T-cell (primary cell): Measurements from ENCODE around the gene ARHGEF17. TPM values are rescaled to one million over a fixed set of nuclear protein-coding genes. Genes with fewer than 3 reads are reported as not detected.
A peak's percentile ranks its signal among the peaks of the same experiment; 100 is the strongest.
"Not testable (repeated sequence)": the region's sequence is repeated elsewhere in the genome, so short reads cannot be mapped to it uniquely, and the experiment has no call there.

Experiments
- ATAC-seq, 4 experiments: fragments of 200-7000 bp in 3 of 4; fragments of 150-1000 bp in 1 of 4; cut with Tn5 transposase; replicated peaks in 1 of 4; 1 replicate in 3 of 4; 2 replicates in 1 of 4; pipeline ENCODE4 v1.10.0; 2021; ENCODE audit warnings: moderate library complexity in 3 of 4, mild to moderate bottlenecking in 2 of 4, moderate number of reproducible peaks in 1 of 4
- CTCF ChIA-PET, 2 donors: fragments of 300-600 bp; sonication (Branson Sonifier 250); formaldehyde crosslinking; loops; one replicate each; lab custom pipeline; 2022; ENCODE audit warnings: antibody characterized with exemption in 2 of 2; lab: Charles Lee
- POLR2A ChIA-PET, 2 donors: fragments of 300-600 bp; sonication (Branson Sonifier 250); formaldehyde crosslinking; loops; one replicate each; lab custom pipeline; 2022; ENCODE audit warnings: antibody characterized with exemption in 2 of 2; lab: Charles Lee
- DNase-seq, 35 experiments: peaks; one replicate each; pipeline versions ENCODE4 v3.0.0 to v3.0.0-alpha.2; 2013 to 2023
- H3K27ac ChIP-seq: one replicate; pipeline ENCODE4 v1.5.1; 2013; ENCODE audit warnings: low read length
- H3K27me3 ChIP-seq, 2 experiments: replicated peaks in 1 of 2; 1 replicate in 1 of 2; 2 replicates in 1 of 2; pipeline versions ENCODE4 v1.6.1 to v1.7.0; 2013; ENCODE audit warnings: low read length in 1 of 2, mixed read lengths in 1 of 2; ENCODE audit not compliant: control insufficient read depth in 2 of 2, insufficient read depth in 2 of 2; ENCODE audit errors: extremely low read depth in 1 of 2
- H3K36me3 ChIP-seq, 2 donors: 1 replicate in 1 of 2; 2 replicates in 1 of 2; pipeline versions ENCODE4 v1.6.1 to v1.7.0; 2013; ENCODE audit warnings: low read length in 1 of 2; ENCODE audit not compliant: control insufficient read depth in 2 of 2, insufficient read depth in 1 of 2; ENCODE audit errors: extremely low read depth in 1 of 2
- H3K4me1 ChIP-seq, 2 experiments: 1 replicate in 1 of 2; 2 replicates in 1 of 2; pipeline versions ENCODE4 v1.6.1 to v1.7.0; 2013; ENCODE audit warnings: low read length in 2 of 2, mixed read lengths in 1 of 2; ENCODE audit not compliant: insufficient read depth in 2 of 2, control insufficient read depth in 1 of 2; ENCODE audit errors: extremely low read depth in 1 of 2
- H3K4me3 ChIP-seq, 2 donors: 1 replicate in 1 of 2; 2 replicates in 1 of 2; pipeline versions ENCODE4 v1.5.1 to v1.7.0; 2013; ENCODE audit warnings: mild to moderate bottlenecking in 2 of 2, low read length in 1 of 2, moderate library complexity in 1 of 2; ENCODE audit not compliant: control insufficient read depth in 1 of 2; ENCODE audit errors: extremely low read depth in 1 of 2
- H3K9me3 ChIP-seq: 2 replicates; pipeline ENCODE4 v1.7.0; 2013
- H3K27ac Mint-ChIP-seq, 2 donors: one replicate each; pipeline ENCODE4 v1.8.0; 2020 to 2021; ENCODE audit warnings: mild to moderate bottlenecking in 2 of 2, mixed read lengths in 2 of 2
- H3K27me3 Mint-ChIP-seq, 2 donors: one replicate each; pipeline ENCODE4 v1.8.0; 2021 to 2022; ENCODE audit warnings: mixed read lengths in 2 of 2
- H3K36me3 Mint-ChIP-seq: one replicate; pipeline ENCODE4 v1.8.0; 2021; ENCODE audit warnings: mixed read lengths
- H3K4me1 Mint-ChIP-seq, 3 donors: one replicate each; pipeline ENCODE4 v1.8.0; 2020 to 2022; ENCODE audit warnings: mixed read lengths in 3 of 3, mild to moderate bottlenecking in 1 of 3
- H3K4me3 Mint-ChIP-seq, 3 donors: one replicate each; pipeline ENCODE4 v1.8.0; 2020 to 2022; ENCODE audit warnings: mild to moderate bottlenecking in 3 of 3, mixed read lengths in 3 of 3, moderate library complexity in 3 of 3
- H3K9me3 Mint-ChIP-seq, 3 donors: one replicate each; pipeline ENCODE4 v1.8.0; 2020 to 2022; ENCODE audit warnings: mixed read lengths in 3 of 3
- WGBS: methylation state at CpG from one replicate; pipeline ENCODE4 v1.1.5; 2013; ENCODE audit warnings: missing lambda C conversion rate; ENCODE audit not compliant: insufficient coverage; 5-methylcytosine and 5-hydroxymethylcytosine counted together
- total RNA-seq, 35 experiments: library from RNA in 6 of 35; stranded (reverse) in 6 of 35; fragments of 120-200 nt in 1 of 35; gene quantifications; one replicate each; pipeline versions ENCODE4 v1.2.1 to v1.2.4 and lab custom pipeline; 2013 to 2026

The ARHGEF17 gene
- total RNA-seq, 5 donors from 2014 or later (not counting 1 experiment from before 2014, with no cell fraction given) = 0.23 to 1.0 (median 0.49) TPM

GRCh38 chr11:73269459-73270015 lies 38.5 kb upstream of the ARHGEF17 start:
- CTCF ChIA-PET = no interaction called here

GRCh38 chr11:73270016-73270854 lies 37.8 kb upstream of the ARHGEF17 start:
- no peaks in the 10 kb centered on the region for H3K36me3 ChIP-seq
- H3K27me3 ChIP-seq = peaks cover 0 to 47% of the 10 kb centered on the region in 2 experiments
- Mint-ChIP-seq H3K36me3 (no peaks in the 10 kb centered on the region), H3K9me3 (no peaks in the 10 kb centered on the region), H3K27ac (no peak overlapping the region), H3K4me1 (no peaks in the 10 kb centered on the region), H3K27me3 (peaks cover 12 to 26% of the 10 kb centered on the region in 2 donors), H3K4me3 (no peak overlapping the region)
- H3K27ac ChIP-seq = no peak overlapping the region
- 82% methylated on average over 7 of the region's 7 CpGs for WGBS
- H3K9me3 ChIP-seq = no peaks in the 10 kb centered on the region
- no peaks in the 10 kb centered on the region for H3K4me1 ChIP-seq
- POLR2A ChIA-PET = no interaction called here
- ATAC-seq = no peak
- CTCF ChIA-PET = interaction anchor here in 1 of 2 donors (0.6 kb wide), 1 partner anchor 65 kb away, joined by 5 read pairs; no protein-coding TSS in a partner anchor
- no peak overlapping the region for H3K4me3 ChIP-seq
- peak in 1 of 35 experiments; percentile 13 for DNase-seq

More at GRCh38 chr11:73269459-73270015, 38.5 kb upstream of the ARHGEF17 start:
- Histone ChIP-seq H3K4me3 (no peak overlapping the region), H3K4me1 (no peaks in the 10 kb centered on the region), H3K9me3 (no peaks in the 10 kb centered on the region), H3K27ac (no peak overlapping the region), H3K36me3 (no peaks in the 10 kb centered on the region), H3K27me3 (peaks cover 0 to 47% of the 10 kb centered on the region in 2 experiments)
- H3K4me1 Mint-ChIP-seq = peaks cover 0 to 1% (median 0%) of the 10 kb centered on the region in 3 donors
- no peak for ATAC-seq
- no peaks in the 10 kb centered on the region for H3K9me3 Mint-ChIP-seq
- no peak overlapping the region for H3K27ac Mint-ChIP-seq
- WGBS = 89% methylated on average over 3 of the region's 7 CpGs
- no peak overlapping the region for H3K4me3 Mint-ChIP-seq
- no peaks in the 10 kb centered on the region for H3K36me3 Mint-ChIP-seq
- DNase-seq = no peak
- POLR2A ChIA-PET = no interaction called here
- H3K27me3 Mint-ChIP-seq = peaks cover 19 to 29% of the 10 kb centered on the region in 2 donors

- ATAC-seq = no peak
- Mint-ChIP-seq H3K4me3 (no peak overlapping the region), H3K27ac (no peak overlapping the region), H3K4me1 (no peaks in the 10 kb centered on the region), H3K9me3 (no peaks in the 10 kb centered on the region), H3K36me3 (no peaks in the 10 kb centered on the region), H3K27me3 (peaks cover 8 to 21% of the 10 kb centered on the region in 2 donors)
- 76% methylated on average over 12 of the region's 18 CpGs for WGBS
- POLR2A ChIA-PET = no interaction called here
- H3K36me3 ChIP-seq = no peaks in the 10 kb centered on the region
- H3K4me3 ChIP-seq = no peak overlapping the region
- H3K9me3 ChIP-seq = no peaks in the 10 kb centered on the region
- no peak overlapping the region for H3K27ac ChIP-seq
- DNase-seq = peak in 1 of 35 experiments; percentile 13
- H3K4me1 ChIP-seq = no peaks in the 10 kb centered on the region
- H3K27me3 ChIP-seq = peaks cover 0 to 42% of the 10 kb centered on the region in 2 experiments
- CTCF ChIA-PET = interaction anchor here in 1 of 2 donors (0.6 kb wide), 1 partner anchor 64 kb away, joined by 5 read pairs; no protein-coding TSS in a partner anchor
These were observed 37.1 kb upstream of the ARHGEF17 start for GRCh38 chr11:73270855-73271477.

GRCh38 chr11:73271478-73271865 lies 36.6 kb upstream of the ARHGEF17 start:
- H3K36me3 ChIP-seq, H3K4me3 Mint-ChIP-seq, DNase-seq, ATAC-seq, H3K9me3 ChIP-seq, H3K4me1 Mint-ChIP-seq, CTCF ChIA-PET, H3K4me3 ChIP-seq, H3K9me3 Mint-ChIP-seq, H3K27ac ChIP-seq, H3K36me3 Mint-ChIP-seq, H3K27ac Mint-ChIP-seq, H3K4me1 ChIP-seq, POLR2A ChIA-PET: not testable (repeated sequence)
- peaks cover 6 to 18% of the 10 kb centered on the region in 2 donors for H3K27me3 Mint-ChIP-seq
- 67% methylated on average over 3 of the region's 10 CpGs for WGBS
- H3K27me3 ChIP-seq = peaks cover 0 to 37% of the 10 kb centered on the region in 2 experiments

- H3K27ac Mint-ChIP-seq = no peak within 1 kb of the TSS
- 74% methylated on average over 9 of the region's 17 CpGs for WGBS
- H3K4me3 ChIP-seq = no peak within 1 kb of the TSS
These were observed 36.0 kb upstream of the ARHGEF17 start, which contains the start of gene P2RY6 for GRCh38 chr11:73271936-73272679. Gene P2RY6, plus strand, starts transcription at chr11:73272338. Its CDS starts 24,181 bp downstream, at chr11:73296519.

More at GRCh38 chr11:73271936-73272679, 36.0 kb upstream of the ARHGEF17 start, which contains the start of gene P2RY6:
- DNase-seq = peak in 1 of 35 experiments; percentile 23
- Histone ChIP-seq H3K4me1 (no peaks in the 10 kb centered on the region), H3K27me3 (peaks cover 0 to 32% of the 10 kb centered on the region in 2 experiments), H3K27ac (no peak within 1 kb of the TSS), H3K9me3 (no peaks in the 10 kb centered on the region), H3K36me3 (no peaks in the 10 kb centered on the region)
- POLR2A ChIA-PET = interaction anchor here in 1 of 2 donors (0.7 kb wide), 1 partner anchor 353 kb away, joined by 3 read pairs; no protein-coding TSS in a partner anchor
- CTCF ChIA-PET = interaction anchor here in 1 of 2 donors (0.6 kb wide), 2 partner anchors 57 to 1872 kb away, joined by 4 to 13 read pairs; no protein-coding TSS in a partner anchor
- no peaks in the 10 kb centered on the region for H3K36me3 Mint-ChIP-seq
- no peak for ATAC-seq
- no peak within 1 kb of the TSS for H3K4me3 Mint-ChIP-seq
- no peaks in the 10 kb centered on the region for H3K4me1 Mint-ChIP-seq
- peaks cover 4 to 18% of the 10 kb centered on the region in 2 donors for H3K27me3 Mint-ChIP-seq
- H3K9me3 Mint-ChIP-seq = no peaks in the 10 kb centered on the region
